Endothelial cell of umbilical vein (primary cell): Measurements from ENCODE around the gene ITGA3. TPM values are rescaled to one million over a fixed set of nuclear protein-coding genes. Genes with fewer than 3 reads are reported as not detected.

ENCODE experiments used
- Bru-seq: library from RNA; stranded (reverse); fragments of 400-500 nt; gene quantifications from one replicate; lab custom pipeline; 2021; lab: Mats Ljungman, UMichigan
- BruChase-seq, 2 experiments: library from RNA; stranded (reverse); fragments of 400-500 nt; gene quantifications; one replicate each; lab custom pipeline; 2021; lab: Mats Ljungman, UMichigan
- BruUV-seq: library from RNA; stranded (reverse); fragments of 400-500 nt; replicated peaks from 2 replicates; lab custom pipeline; 2021; lab: Mats Ljungman, UMichigan
- CTCF ChIA-PET: fragments of 300-600, 350-600 bp; sonication (Branson Sonifier 250); formaldehyde crosslinking; loops from one replicate; lab custom pipeline; 2021; ENCODE audit warnings: antibody characterized with exemption, inconsistent platforms; lab: Charles Lee
- POLR2A ChIA-PET: fragments of 300-600, 350-600 bp; sonication (Branson Sonifier 250); formaldehyde crosslinking; loops from one replicate; lab custom pipeline; 2021; ENCODE audit warnings: antibody characterized with exemption, inconsistent platforms; lab: Charles Lee
- DNase-seq: peaks from one replicate; pipeline ENCODE4 v3.0.0-alpha.2; 2011; ENCODE audit warnings: low read depth, low spot score
- FAIRE-seq: peaks from 2 replicates; lab custom pipeline; 2011; peaks lifted over from hg19 to GRCh38; lab: Jason Lieb, UNC
- H2AFZ ChIP-seq: 2 replicates; pipeline ENCODE4 v1.6.0; 2012; ENCODE audit warnings: low read depth, low read length, control low read depth, inconsistent platforms
- H3K27ac ChIP-seq: 2 replicates; pipeline ENCODE4 v1.5.1; 2011; ENCODE audit warnings: low read depth, mild to moderate bottlenecking, control low read depth, low read length, moderate library complexity; ENCODE audit not compliant: insufficient read depth
- H3K27me3 ChIP-seq, 2 experiments: 2 replicates each; pipeline versions ENCODE4 v1.6.0 to v1.6.1; 2011; ENCODE audit warnings: low read length in 2 of 2, mixed read lengths in 1 of 2; ENCODE audit not compliant: control insufficient read depth in 2 of 2, insufficient read depth in 2 of 2
- H3K36me3 ChIP-seq, 2 experiments: 2 replicates in 1 of 2; 3 replicates in 1 of 2; pipeline ENCODE4 v1.5.1; 2011; ENCODE audit warnings: low read length in 2 of 2, mild to moderate bottlenecking in 1 of 2, moderate library complexity in 1 of 2; ENCODE audit not compliant: control insufficient read depth in 2 of 2, insufficient read depth in 2 of 2; ENCODE audit errors: extremely low read depth in 1 of 2
- H3K4me1 ChIP-seq: 3 replicates; pipeline ENCODE4 v1.5.1; 2011; ENCODE audit warnings: mild to moderate bottlenecking, low read length; ENCODE audit not compliant: control insufficient read depth, insufficient read depth; ENCODE audit errors: extremely low read depth
- H3K4me2 ChIP-seq: 2 replicates; pipeline ENCODE4 v1.6.1; 2011; ENCODE audit warnings: low read length, control low read depth, mixed read lengths; ENCODE audit not compliant: insufficient read depth
- H3K4me3 ChIP-seq, 3 experiments: fragments of 200-600 bp in 1 of 3; sonication (generic), shearing (Covaris generic) in 1 of 3; replicated peaks in 1 of 3; 2 replicates each; pipeline ENCODE4 v1.5.1; 2011 to 2016; ENCODE audit warnings: control low read depth in 3 of 3, low read length in 3 of 3, mild to moderate bottlenecking in 2 of 3, inconsistent platforms in 1 of 3, low read depth in 1 of 3, moderate library complexity in 1 of 3; ENCODE audit not compliant: insufficient read depth in 1 of 3
- H3K79me2 ChIP-seq: 2 replicates; pipeline ENCODE4 v1.6.0; 2012; ENCODE audit warnings: low read length, inconsistent platforms; ENCODE audit not compliant: control insufficient read depth, insufficient read depth
- H3K9ac ChIP-seq: replicated peaks from 2 replicates; pipeline ENCODE3; 2011; ENCODE audit warnings: low read length, control low read depth; ENCODE audit not compliant: insufficient read depth; ENCODE audit errors: extremely low read depth
- H3K9me1 ChIP-seq: replicated peaks from 3 replicates; pipeline ENCODE4 v1.6.0; 2011; ENCODE audit warnings: mild to moderate bottlenecking, low read length; ENCODE audit not compliant: control insufficient read depth, insufficient read depth; ENCODE audit errors: extremely low read depth
- H3K9me3 ChIP-seq: replicated peaks from 2 replicates; pipeline ENCODE4 v1.5.1; 2012; ENCODE audit warnings: low read length, inconsistent platforms; ENCODE audit not compliant: control insufficient read depth, insufficient read depth
- H4K20me1 ChIP-seq: replicated peaks from 2 replicates; pipeline ENCODE3; 2011; ENCODE audit warnings: mild to moderate bottlenecking, low read length; ENCODE audit not compliant: control insufficient read depth, insufficient read depth; ENCODE audit errors: extremely low read depth
- GATA2 ChIP-seq: IDR thresholded peaks from 2 replicates; pipeline ENCODE4 v1.7.0; 2011; ENCODE audit warnings: low read depth, mild to moderate bottlenecking, moderate library complexity, mixed read lengths, low read length; ENCODE audit not compliant: insufficient read length, insufficient read depth
- POLR2A ChIP-seq: IDR thresholded peaks from 2 replicates; pipeline ENCODE4 v1.6.1; 2012; ENCODE audit warnings: low read depth, mild to moderate bottlenecking, control low read depth, low read length
- POLR2AphosphoS5 ChIP-seq: IDR thresholded peaks from 2 replicates; pipeline ENCODE4 v1.6.1; 2012; ENCODE audit warnings: low read depth, mild to moderate bottlenecking, control low read depth, low read length, moderate library complexity; ENCODE audit not compliant: insufficient read depth
- dilution Hi-C: fragments of 300-500 bp; cut with MboI; formaldehyde crosslinking; loops from one replicate; pipeline ENCODE4 v1.15.0; 2019; ENCODE audit warnings: low sequenced_read_pairs; ENCODE audit not compliant: extremely low pct_ligation_motif_present
- intact Hi-C: fragments of 100-400 bp; cut with micrococcal nuclease; formaldehyde crosslinking; loops from one replicate; pipeline ENCODE4 v1.10.0; 2022
- long read RNA-seq: library from polyadenylated mRNA; stranded (forward); transcript quantifications from one replicate; pipeline ENCODE4 v2.0.0, GENCODE V29; 2021
- polyA minus RNA-seq, 3 experiments: library from RNA; depleted of rRNA, polyadenylated mRNA; stranded (reverse); fragments of >200 nt; gene quantifications; 1 replicate in 1 of 3; 2 replicates in 2 of 3; pipeline ENCODE4 v1.2.3, GENCODE V29; 2011
- polyA plus RNA-seq, 4 experiments: library from polyadenylated mRNA; depleted of rRNA in 3 of 4; stranded (reverse) in 3 of 4; unstranded in 1 of 4; fragments of >200 nt; gene quantifications; 2 replicates each; pipeline versions ENCODE4 v1.2.1 to v1.2.3, GENCODE V29; 2011 to 2012; ENCODE audit warnings: missing spikeins in 1 of 4
- total RNA-seq: library from RNA; stranded (reverse); gene quantifications from 2 replicates; pipeline ENCODE4 v1.2.3, GENCODE V29; 2021
- TF ChIP-seq, protein P1 (sequence below): IDR thresholded peaks from 2 replicates; pipeline ENCODE4 v1.6.1; 2011; ENCODE audit not compliant: insufficient read depth, insufficient read length

ITGA3 gene
- 93.8 and 112 TPM in 2 replicates for total RNA-seq
- polyA plus RNA-seq: 92.7 and 129 TPM in 2 replicates
- 83.9 and 91.8 TPM in 2 replicates for polyA plus RNA-seq (2011; cell fraction: cytosol; rRNA removed)
- polyA plus RNA-seq (2011; cell fraction: nucleus; rRNA removed): 131 and 165 TPM in 2 replicates
- polyA plus RNA-seq (2012): 77.6 and 100.0 TPM in 2 replicates
- polyA minus RNA-seq: 107 and 162 TPM in 2 replicates
- polyA minus RNA-seq (2011; cell fraction: cytosol; rRNA and poly(A)+ RNA removed): 66.8 TPM
- 70.1 and 85.5 TPM in 2 replicates for polyA minus RNA-seq (2011; cell fraction: nucleus; rRNA and poly(A)+ RNA removed)
- percentile 59 among the genes with signal in this experiment for Bru-seq, nascent RNA
- percentile 64 among the genes with signal in this experiment for BruChase-seq, experiment 1, labeled RNA remaining after a 6-hour chase
- percentile 68 among the genes with signal in this experiment for BruChase-seq, experiment 2, labeled RNA remaining after a 2-hour chase
- long read RNA-seq, full-length matches to known transcripts: 37 of 99 reads
- long read RNA-seq, partial matches to known transcripts: 47 of 99 reads
- long read RNA-seq, other reads (novel, unspliced or antisense): 15 of 99 reads

DNA sequence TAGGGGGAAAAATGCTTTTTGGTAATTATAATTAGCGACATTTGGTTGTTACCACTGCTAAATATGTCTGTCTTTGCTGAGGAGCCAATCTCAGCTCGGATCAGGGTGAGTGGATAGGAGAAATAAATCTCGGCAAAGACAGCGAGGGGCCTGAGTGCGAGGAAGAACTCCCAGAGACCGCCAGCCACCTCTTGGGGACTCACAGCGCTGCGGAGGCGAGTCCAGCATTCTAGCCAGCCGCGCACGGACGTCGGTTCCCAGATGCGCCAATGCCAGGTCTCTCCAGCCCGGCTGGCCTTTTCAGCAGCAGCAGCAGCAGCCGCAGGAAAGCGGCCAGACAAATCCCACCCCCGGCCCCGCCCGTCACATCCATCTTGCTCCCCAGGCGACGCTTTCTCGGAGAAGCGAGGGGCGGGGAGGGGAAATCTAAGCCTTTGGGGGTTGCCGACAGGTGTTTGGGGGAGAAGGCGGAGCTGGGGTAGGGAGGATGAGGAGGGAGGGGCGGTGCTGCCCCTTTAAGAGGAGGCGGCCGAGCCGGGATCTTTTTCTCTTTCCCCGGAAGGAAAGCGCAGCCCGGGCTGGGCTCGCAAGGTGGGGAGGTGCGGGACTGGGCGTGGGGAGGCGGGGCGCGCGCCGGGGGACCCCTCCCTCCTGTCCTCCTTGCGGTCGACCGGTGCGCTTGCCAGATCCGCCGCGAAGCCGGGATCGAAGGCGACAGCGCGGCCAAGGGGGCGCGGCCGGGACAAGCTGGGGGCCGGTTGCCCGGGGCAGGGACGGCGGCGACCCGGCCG is at the start of gene ITGA3:
TSS of gene ITGA3 (plus strand) at position 685 of the 791 bp plus-strand sequence. CDS start 330 bp downstream, outside the sequence.
- Histone ChIP-seq H3K9ac (peak within 1 kb of the TSS; percentile 59), H4K20me1 (no peaks in the 10 kb centered on the region), H3K4me3 (peak within 1 kb of the TSS; percentile 65 to 77 (median 77)), H3K9me1 (no peaks in the 10 kb centered on the region), H2AFZ (peak within 1 kb of the TSS; percentile 92), H3K4me1 (peaks cover 65% of the 10 kb centered on the region), H3K79me2 (peaks cover 15% of the 10 kb centered on the region), H3K9me3 (no peaks in the 10 kb centered on the region), H3K4me2 (peak within 1 kb of the TSS; percentile 84), H3K27ac (peak within 1 kb of the TSS; percentile 39), H3K27me3 (no peaks in the 10 kb centered on the region), H3K36me3 (no peaks in the 10 kb centered on the region)
- dilution Hi-C loops (no loop called here), intact Hi-C loops (loop anchor here (1.0 kb wide), 3 partner anchors 8 to 32 kb away; no protein-coding TSS in a partner anchor)
- BruUV-seq: no TSS peak
- ChIA-PET POLR2A (interaction anchor here (2.2 kb wide), 1 partner anchor 28 kb away, joined by 13 read pairs; no protein-coding TSS in a partner anchor), CTCF (interaction anchor here (1.0 to 8.2 kb wide), 13 partner anchors 9 to 58 kb away, joined by 3 to 146 read pairs (median 9); partner anchors contain the start of gene PDK2)
- DNase-seq: peak; percentile 80
- TF ChIP-seq POLR2A: peak; percentile 57
- peak; percentile 39 for TF ChIP-seq POLR2AphosphoS5
- TF ChIP-seq, protein P1, sequence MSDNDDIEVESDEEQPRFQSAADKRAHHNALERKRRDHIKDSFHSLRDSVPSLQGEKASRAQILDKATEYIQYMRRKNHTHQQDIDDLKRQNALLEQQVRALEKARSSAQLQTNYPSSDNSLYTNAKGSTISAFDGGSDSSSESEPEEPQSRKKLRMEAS: no peak
- peak; percentile 97 for FAIRE-seq

DNA sequence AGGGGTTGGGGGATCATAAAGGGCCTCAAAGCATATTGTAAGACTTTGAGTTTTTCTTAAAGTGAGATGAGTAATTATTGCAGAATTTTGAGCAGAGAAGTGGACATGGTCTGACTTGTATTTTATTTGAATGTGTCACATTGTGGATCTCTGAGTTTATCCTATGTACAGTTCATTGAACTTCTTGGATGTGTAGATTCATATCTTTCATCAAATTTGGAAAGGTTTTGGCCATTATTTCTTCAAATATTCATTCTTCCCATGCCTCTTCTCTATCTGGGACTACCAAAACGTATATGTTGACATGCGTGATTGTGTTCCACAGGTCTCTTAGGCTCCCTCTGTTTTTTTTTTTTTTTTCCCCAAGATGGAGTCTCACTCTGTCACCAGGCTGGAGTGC is 46.6 kb upstream of the ITGA3 start:
- no TSS peak for BruUV-seq
- H3K4me3 ChIP-seq: no peak overlapping the region
- no peak overlapping the region for H3K27ac ChIP-seq
- FAIRE-seq (no peak), DNase-seq (no peak)
- H4K20me1 ChIP-seq: no peaks in the 10 kb centered on the region
- no peaks in the 10 kb centered on the region for H3K9me1 ChIP-seq
- no peaks in the 10 kb centered on the region for H3K9me3 ChIP-seq
- TF ChIP-seq GATA2: no peak
- no peak for TF ChIP-seq POLR2AphosphoS5
- ChIA-PET CTCF (no interaction called here), POLR2A (no interaction called here)
- intact Hi-C loops: no loop called here
- H3K4me2 ChIP-seq: no peak overlapping the region
- H3K9ac ChIP-seq: no peak overlapping the region
- H3K27me3 ChIP-seq: peaks cover 11 to 30% of the 10 kb centered on the region in 2 experiments
- no peak overlapping the region for H2AFZ ChIP-seq
- dilution Hi-C loops: no loop called here
- H3K36me3 ChIP-seq: no peaks in the 10 kb centered on the region
- no peaks in the 10 kb centered on the region for H3K79me2 ChIP-seq
- H3K4me1 ChIP-seq: no peaks in the 10 kb centered on the region
